ENCODE results near the gene ELOVL6. TPM values are rescaled to one million over a fixed set of nuclear protein-coding genes. Genes with fewer than 3 reads are reported as not detected.

Gene ELOVL6
- polyA plus RNA-seq, 1 experiment = 30.7 TPM

DNA sequence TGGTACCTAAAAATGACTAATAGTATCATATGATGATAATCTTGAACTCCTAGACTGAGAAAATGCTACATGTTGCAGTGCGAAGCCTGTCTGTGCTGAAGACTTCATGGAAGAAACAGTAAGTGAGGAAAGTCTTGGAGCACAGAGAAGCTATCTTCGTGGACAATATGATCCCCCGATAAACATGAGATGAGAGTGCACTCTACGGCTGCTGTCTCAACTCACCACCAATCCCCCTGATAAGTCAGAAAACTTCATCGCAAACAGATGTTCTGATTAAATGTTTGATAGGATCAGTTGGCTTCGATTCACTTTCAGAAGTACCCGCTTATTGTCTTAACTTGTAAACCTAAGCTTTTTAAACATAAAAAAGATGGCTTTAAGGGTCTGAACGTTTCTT is 130.2 kb downstream of the ELOVL6 start:
- no peak for TF ChIP-seq CTCF (IDR thresholded peaks at IDR 0.05; ENCODE audit: low read depth, low read length)
- CTCF ChIA-PET = interaction anchor here (0.6 to 1.3 kb wide), 4 partner anchors 18 to 446 kb away, joined by 3 to 4 read pairs (median 4); no protein-coding TSS in a partner anchor
- Histone ChIP-seq H3K4me3 (ENCODE audit: low read depth, low read length) (no peak overlapping the region), H3K27me3 (ENCODE audit: control insufficient read depth, insufficient read depth, low read length) (no peaks in the 10 kb centered on the region), H3K27ac (ENCODE audit: low read depth, low read length) (no peak overlapping the region), H3K9me3 (ENCODE audit: control insufficient read depth, insufficient read depth, low read length) (no peaks in the 10 kb centered on the region)
- no peak for DNase-seq (ENCODE audit: low read depth, low spot score)
- POLR2A ChIA-PET = interaction anchor here (0.7 kb wide), 1 partner anchor 59 kb away, joined by 3 read pairs; no protein-coding TSS in a partner anchor

- no peak overlapping the region for H3K4me3 ChIP-seq (ENCODE audit: low read depth, low read length)
- ChIA-PET POLR2A (no interaction called here), CTCF (interaction anchor here (1.2 to 1.6 kb wide), 2 partner anchors 8 to 16 kb away, joined by 3 read pairs; no protein-coding TSS in a partner anchor)
- H3K27me3 ChIP-seq (ENCODE audit: control insufficient read depth, insufficient read depth, low read length) = no peaks in the 10 kb centered on the region
- no peak for DNase-seq (ENCODE audit: low read depth, low spot score)
- H3K9me3 ChIP-seq (ENCODE audit: control insufficient read depth, insufficient read depth, low read length) = no peaks in the 10 kb centered on the region
- no peak for TF ChIP-seq CTCF (IDR thresholded peaks at IDR 0.05; ENCODE audit: low read depth, low read length)
- no peak overlapping the region for H3K27ac ChIP-seq (ENCODE audit: low read depth, low read length)
Observed at GRCh38 chr4:110064934-110065333, 133.5 kb downstream of the ELOVL6 start.

- Histone ChIP-seq H3K9me3 (ENCODE audit: control insufficient read depth, insufficient read depth, low read length) (no peaks in the 10 kb centered on the region), H3K4me3 (ENCODE audit: low read depth, low read length) (no peak overlapping the region), H3K27me3 (ENCODE audit: control insufficient read depth, insufficient read depth, low read length) (no peaks in the 10 kb centered on the region), H3K27ac (ENCODE audit: low read depth, low read length) (no peak overlapping the region)
- ChIA-PET POLR2A (interaction anchor here (0.6 to 0.7 kb wide), 2 partner anchors 26 to 133 kb away, joined by 3 to 4 read pairs; no protein-coding TSS in a partner anchor), CTCF (interaction anchor here (0.8 to 1.6 kb wide), 3 partner anchors 9 to 16 kb away, joined by 3 to 4 read pairs (median 3); no protein-coding TSS in a partner anchor)
- TF ChIP-seq CTCF (IDR thresholded peaks at IDR 0.05; ENCODE audit: low read depth, low read length) = no peak
- DNase-seq (ENCODE audit: low read depth, low spot score) = no peak
Observed at GRCh38 chr4:110064295-110064694, 134.1 kb downstream of the ELOVL6 start.

- ChIA-PET POLR2A (no interaction called here), CTCF (interaction anchor here (0.8 to 1.5 kb wide), 3 partner anchors 12 to 133 kb away, joined by 3 to 7 read pairs (median 3); no protein-coding TSS in a partner anchor)
- H3K9me3 ChIP-seq (ENCODE audit: control insufficient read depth, insufficient read depth, low read length) = no peaks in the 10 kb centered on the region
- no peak overlapping the region for H3K4me3 ChIP-seq (ENCODE audit: low read depth, low read length)
- no peak for DNase-seq (ENCODE audit: low read depth, low spot score)
- TF ChIP-seq CTCF (IDR thresholded peaks at IDR 0.05; ENCODE audit: low read depth, low read length) = no peak
- no peaks in the 10 kb centered on the region for H3K27me3 ChIP-seq (ENCODE audit: control insufficient read depth, insufficient read depth, low read length)
- H3K27ac ChIP-seq (ENCODE audit: low read depth, low read length) = no peak overlapping the region
Observed at GRCh38 chr4:110062166-110062565, 136.2 kb downstream of the ELOVL6 start.

DNA sequence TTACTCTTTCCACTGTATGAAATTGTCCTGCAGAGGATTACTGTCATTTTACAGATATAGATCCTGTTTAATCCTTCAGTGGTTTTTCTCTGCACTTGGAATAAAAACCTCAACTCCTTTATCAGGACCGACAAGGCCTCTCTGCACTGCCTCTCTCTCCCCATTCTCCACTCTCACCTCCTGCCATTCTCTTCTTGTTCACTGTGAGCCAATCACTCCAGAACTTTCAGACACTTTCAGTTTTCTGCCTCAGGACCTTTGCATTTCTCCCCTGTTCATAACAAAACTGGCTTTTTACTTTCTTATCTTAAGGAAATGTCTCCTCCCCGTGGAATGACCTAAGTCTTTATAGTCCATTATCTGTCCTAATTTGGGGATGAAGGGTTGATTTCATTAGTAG is 137.3 kb downstream of the ELOVL6 start:
- CTCF ChIA-PET = interaction anchor here (3.6 kb wide), 1 partner anchor 11 kb away, joined by 17 read pairs; no protein-coding TSS in a partner anchor
- no peak for TF ChIP-seq CTCF (IDR thresholded peaks at IDR 0.05; ENCODE audit: low read depth, low read length)
- Histone ChIP-seq H3K9me3 (ENCODE audit: control insufficient read depth, insufficient read depth, low read length) (no peaks in the 10 kb centered on the region), H3K27me3 (ENCODE audit: control insufficient read depth, insufficient read depth, low read length) (no peaks in the 10 kb centered on the region), H3K4me3 (ENCODE audit: low read depth, low read length) (no peak overlapping the region), H3K27ac (ENCODE audit: low read depth, low read length) (no peak overlapping the region)
- DNase-seq (ENCODE audit: low read depth, low spot score) = no peak
- POLR2A ChIA-PET = no interaction called here

Measured in AG04450 (cell line).